K562 (cell line): ENCODE results near the gene STRADB. TPM values are rescaled to one million over a fixed set of nuclear protein-coding genes. Genes with fewer than 3 reads are reported as not detected.

Source experiments
- MECOM ChIP-seq: fragments of 250-450 bp; sonication (Bioruptor Pico); IDR thresholded peaks from 2 replicates; pipeline ENCODE4 v1.8.0; 2022; ENCODE audit warnings: inconsistent platforms
- SRSF1 ChIP-seq: fragments of 200-400 bp; formaldehyde crosslinking; IDR thresholded peaks from 2 replicates; pipeline ENCODE4 v1.6.1; 2017; ENCODE audit warnings: mild to moderate bottlenecking, low read depth, low read length, moderate library complexity
- ZNF3 ChIP-seq: fragments of 250-450 bp; sonication (Bioruptor Pico); IDR thresholded peaks from 2 replicates; pipeline ENCODE4 v1.5.0; 2021; ENCODE audit warnings: mild to moderate bottlenecking, moderate library complexity
- polyA plus RNA-seq, 8 experiments: library from polyadenylated mRNA; depleted of rRNA in 4 of 8; stranded (reverse) in 5 of 8; unstranded in 3 of 8; fragments of >200 nt; fragmentation: Nextera tagmentation in 2 of 8; fragmentation: Illumina TruSeq in 1 of 8; extraction: Ambion mirVana in 2 of 8; extraction: Trizol in 1 of 8; gene quantifications; 2 replicates each; pipeline versions ENCODE4 v1.2.1 to v1.2.3, GENCODE V29; 2011 to 2014; ENCODE audit warnings: inconsistent platforms in 1 of 8, missing spikeins in 1 of 8
- total RNA-seq, 7 experiments: library from RNA; depleted of rRNA in 6 of 7; stranded (reverse); fragments of >200 nt in 6 of 7; fragmentation: Illumina TruSeq in 2 of 7; extraction: Trizol in 2 of 7; gene quantifications; 2 replicates each; pipeline versions ENCODE4 v1.2.1 to v1.2.3, GENCODE V29; 2011 to 2021; ENCODE audit warnings: low replicate concordance in 1 of 7
- TF ChIP-seq, protein P1 (sequence below): fragments of 450-650 bp; IDR thresholded peaks from 2 replicates; pipeline ENCODE4 v1.7.0; 2016; ENCODE audit warnings: borderline replicate concordance
- TF ChIP-seq, protein P2 (sequence below), 3 experiments: fragments of 200-800 bp in 1 of 3; sonication (Bioruptor generic) in 1 of 3; sonication (generic) in 1 of 3; formaldehyde crosslinking in 1 of 3; IDR thresholded peaks; 2 replicates each; pipeline versions ENCODE4 v1.6.1 to v1.8.0; 2016 to 2022; ENCODE audit warnings: mild to moderate bottlenecking in 2 of 3, missing compliant biosample characterization in 2 of 3, missing genetic modification characterization in 2 of 3, missing genetic modification reagents in 1 of 3
- TF ChIP-seq, protein P3 (sequence below): fragments of 450-650 bp; IDR thresholded peaks from 2 replicates; pipeline ENCODE4 v1.6.1; 2016; ENCODE audit warnings: missing biosample characterization, missing genetic modification characterization

STRADB gene
- total and polyA plus RNA-seq, 9 of the 15 experiments (the other 6 are each of a cell fraction or from before 2014, with no cell fraction given) = 6.9 to 30.6 (median 15.7) TPM

DNA sequence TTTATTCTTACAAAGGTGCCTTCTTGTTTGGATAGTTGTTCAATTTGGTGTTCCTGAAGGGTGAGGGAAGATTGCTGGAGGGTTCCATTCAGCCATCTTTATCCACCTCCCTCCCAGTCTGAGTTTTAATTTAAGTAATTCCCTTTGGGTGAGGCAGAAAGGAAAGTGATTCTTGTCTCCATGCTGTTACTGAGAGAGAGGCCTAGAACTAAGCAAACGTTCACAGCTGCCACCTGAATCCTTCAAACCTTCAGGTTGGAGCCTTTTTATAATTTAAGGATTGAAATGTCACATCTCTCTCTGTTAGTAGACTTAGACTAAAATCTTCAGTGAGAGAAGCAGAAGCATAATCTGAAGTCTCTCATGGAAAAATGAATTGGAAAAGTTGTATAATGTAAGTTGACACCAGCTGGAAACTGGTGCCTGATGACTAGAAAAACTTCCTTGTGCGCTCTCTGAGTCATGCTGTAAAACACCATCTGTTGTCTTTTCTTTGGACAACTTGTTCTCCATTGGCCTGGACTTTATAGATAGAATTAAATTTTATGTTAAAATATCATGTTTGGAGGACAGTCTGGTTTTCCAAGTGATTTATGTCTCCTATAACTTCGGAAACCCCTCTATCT, 14.6 kb downstream of the STRADB start (continued):
- TF ChIP-seq, protein P1, sequence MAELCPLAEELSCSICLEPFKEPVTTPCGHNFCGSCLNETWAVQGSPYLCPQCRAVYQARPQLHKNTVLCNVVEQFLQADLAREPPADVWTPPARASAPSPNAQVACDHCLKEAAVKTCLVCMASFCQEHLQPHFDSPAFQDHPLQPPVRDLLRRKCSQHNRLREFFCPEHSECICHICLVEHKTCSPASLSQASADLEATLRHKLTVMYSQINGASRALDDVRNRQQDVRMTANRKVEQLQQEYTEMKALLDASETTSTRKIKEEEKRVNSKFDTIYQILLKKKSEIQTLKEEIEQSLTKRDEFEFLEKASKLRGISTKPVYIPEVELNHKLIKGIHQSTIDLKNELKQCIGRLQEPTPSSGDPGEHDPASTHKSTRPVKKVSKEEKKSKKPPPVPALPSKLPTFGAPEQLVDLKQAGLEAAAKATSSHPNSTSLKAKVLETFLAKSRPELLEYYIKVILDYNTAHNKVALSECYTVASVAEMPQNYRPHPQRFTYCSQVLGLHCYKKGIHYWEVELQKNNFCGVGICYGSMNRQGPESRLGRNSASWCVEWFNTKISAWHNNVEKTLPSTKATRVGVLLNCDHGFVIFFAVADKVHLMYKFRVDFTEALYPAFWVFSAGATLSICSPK = no peak
- TF ChIP-seq ZNF3 (CRISPR knock-in tag) = no peak
- TF ChIP-seq MECOM (CRISPR knock-in tag) = no peak
- TF ChIP-seq, protein P2, sequence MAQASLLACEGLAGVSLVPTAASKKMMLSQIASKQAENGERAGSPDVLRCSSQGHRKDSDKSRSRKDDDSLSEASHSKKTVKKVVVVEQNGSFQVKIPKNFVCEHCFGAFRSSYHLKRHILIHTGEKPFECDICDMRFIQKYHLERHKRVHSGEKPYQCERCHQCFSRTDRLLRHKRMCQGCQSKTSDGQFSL (CRISPR knock-in tag; IDR thresholded peaks at IDR 0.05) = no peak
- TF ChIP-seq, protein P2 (tag; IDR thresholded peaks at IDR 0.05) = no peak
- TF ChIP-seq, protein P3, sequence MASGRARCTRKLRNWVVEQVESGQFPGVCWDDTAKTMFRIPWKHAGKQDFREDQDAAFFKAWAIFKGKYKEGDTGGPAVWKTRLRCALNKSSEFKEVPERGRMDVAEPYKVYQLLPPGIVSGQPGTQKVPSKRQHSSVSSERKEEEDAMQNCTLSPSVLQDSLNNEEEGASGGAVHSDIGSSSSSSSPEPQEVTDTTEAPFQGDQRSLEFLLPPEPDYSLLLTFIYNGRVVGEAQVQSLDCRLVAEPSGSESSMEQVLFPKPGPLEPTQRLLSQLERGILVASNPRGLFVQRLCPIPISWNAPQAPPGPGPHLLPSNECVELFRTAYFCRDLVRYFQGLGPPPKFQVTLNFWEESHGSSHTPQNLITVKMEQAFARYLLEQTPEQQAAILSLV (tag) = no peak
- TF ChIP-seq SRSF1 = no peak
